ENCODE results near the gene CYP2U1. TPM values are rescaled to one million over a fixed set of nuclear protein-coding genes. Genes with fewer than 3 reads are reported as not detected.

CYP2U1 gene
- total and polyA plus RNA-seq, 7 donors = 0.69 to 16.1 (median 11.9) TPM

GRCh38 chr4:107931775-107932321 is 499 bp downstream of the CYP2U1 start:
- no peak for TF ChIP-seq EP300 (IDR thresholded peaks at IDR 0.05)
- no peak for TF ChIP-seq POLR2AphosphoS5 (IDR thresholded peaks at IDR 0.05)
- no peak for TF ChIP-seq POLR2A (IDR thresholded peaks at IDR 0.05)
- TF ChIP-seq CTCF (IDR thresholded peaks at IDR 0.05) = no peak
- intact Hi-C loops (cut with DNase I) = loop anchor here (1.0 to 2.0 kb wide), 3 partner anchors 57 to 212 kb away; partner anchors contain the start of genes HADH and PAPSS1
- peak overlapping the region; percentile 70 to 80 (median 76) for H3K4me3 ChIP-seq
- peak overlapping the region; percentile 81 to 88 (median 87) for H3K27ac ChIP-seq
- H3K4me1 ChIP-seq = peaks cover 0 to 31% (median 18%) of the 10 kb centered on the region in 4 donors
- WGBS, 2 donors = 1 to 3% methylated on average over 45 of the region's 45 CpGs
- H3K27me3 ChIP-seq = no peaks in the 10 kb centered on the region
- DNase-seq = peak; percentile 72
- no peaks in the 10 kb centered on the region for H3K36me3 ChIP-seq
- no peaks in the 10 kb centered on the region for H3K9me3 ChIP-seq

DNA sequence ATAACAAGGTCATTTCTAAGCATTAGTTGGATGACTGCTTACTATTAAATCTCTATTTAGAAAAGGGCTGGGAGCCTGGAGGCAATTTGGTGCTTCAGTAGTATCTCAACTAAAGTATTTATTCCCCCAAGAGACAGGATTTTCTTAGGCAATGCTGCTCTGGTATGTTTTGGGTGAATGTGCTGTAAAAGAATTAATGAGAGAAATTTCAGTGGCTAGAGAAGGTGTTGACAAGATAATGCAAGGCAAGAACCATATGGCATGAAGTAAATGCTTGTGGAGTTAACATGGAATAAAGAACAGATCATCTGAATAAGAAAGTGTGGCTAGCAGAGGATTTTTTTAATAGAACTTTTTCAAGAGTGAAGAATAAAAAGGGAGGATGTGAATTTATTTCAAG is 3.9 kb downstream of the CYP2U1 start:
- Histone ChIP-seq H3K27ac (no peak overlapping the region), H3K27me3 (no peaks in the 10 kb centered on the region), H3K9me3 (no peaks in the 10 kb centered on the region), H3K4me1 (peaks cover 0 to 31% (median 18%) of the 10 kb centered on the region in 4 donors), H3K36me3 (no peaks in the 10 kb centered on the region), H3K4me3 (no peak overlapping the region)
- intact Hi-C loops (cut with DNase I) = no loop called here
- TF ChIP-seq CTCF (IDR thresholded peaks at IDR 0.05) (no peak), EP300 (IDR thresholded peaks at IDR 0.05) (no peak), POLR2A (IDR thresholded peaks at IDR 0.05) (no peak), POLR2AphosphoS5 (IDR thresholded peaks at IDR 0.05) (no peak)
- no peak for DNase-seq

GRCh38 chr4:107937040-107937439 is 5.7 kb downstream of the CYP2U1 start:
- WGBS, 2 donors = 82 to 86% methylated on average over 2 of the region's 2 CpGs
- no peak overlapping the region for H3K4me3 ChIP-seq
- peaks cover 0 to 24% (median 15%) of the 10 kb centered on the region in 4 donors for H3K4me1 ChIP-seq
- no peaks in the 10 kb centered on the region for H3K27me3 ChIP-seq
- no peak overlapping the region for H3K27ac ChIP-seq
- no peaks in the 10 kb centered on the region for H3K9me3 ChIP-seq
- TF ChIP-seq POLR2AphosphoS5 (IDR thresholded peaks at IDR 0.05) = no peak
- TF ChIP-seq EP300 (IDR thresholded peaks at IDR 0.05) = no peak
- TF ChIP-seq POLR2A (IDR thresholded peaks at IDR 0.05) = no peak
- TF ChIP-seq CTCF (IDR thresholded peaks at IDR 0.05) = no peak
- intact Hi-C loops (cut with DNase I) = no loop called here
- no peak for DNase-seq
- H3K36me3 ChIP-seq = no peaks in the 10 kb centered on the region

- 89 to 96% methylated on average over 1 of the region's 1 CpG for WGBS, 2 donors
- Histone ChIP-seq H3K27me3 (no peaks in the 10 kb centered on the region), H3K4me3 (no peak overlapping the region), H3K4me1 (peaks cover 0 to 2% (median 0%) of the 10 kb centered on the region in 4 donors), H3K27ac (no peak overlapping the region), H3K36me3 (no peaks in the 10 kb centered on the region), H3K9me3 (no peaks in the 10 kb centered on the region)
- intact Hi-C loops (cut with DNase I) = no loop called here
- DNase-seq = no peak
- TF ChIP-seq POLR2AphosphoS5 (IDR thresholded peaks at IDR 0.05) (no peak), POLR2A (IDR thresholded peaks at IDR 0.05) (no peak), CTCF (IDR thresholded peaks at IDR 0.05) (no peak), EP300 (IDR thresholded peaks at IDR 0.05) (no peak)
Observed at GRCh38 chr4:107939307-107939706, 8.0 kb downstream of the CYP2U1 start.

- Histone ChIP-seq H3K4me1 (no peaks in the 10 kb centered on the region), H3K27ac (no peak overlapping the region), H3K9me3 (no peaks in the 10 kb centered on the region), H3K36me3 (peaks cover 0 to 55% (median 15%) of the 10 kb centered on the region in 4 donors), H3K4me3 (no peak overlapping the region), H3K27me3 (no peaks in the 10 kb centered on the region)
- 96 to 99% methylated on average over 3 of the region's 3 CpGs for WGBS, 2 donors
- TF ChIP-seq POLR2AphosphoS5 (IDR thresholded peaks at IDR 0.05) (no peak), POLR2A (IDR thresholded peaks at IDR 0.05) (no peak), CTCF (IDR thresholded peaks at IDR 0.05) (no peak), EP300 (IDR thresholded peaks at IDR 0.05) (no peak)
- intact Hi-C loops (cut with DNase I) = no loop called here
- DNase-seq = no peak
Observed at GRCh38 chr4:107945809-107946208, 14.5 kb downstream of the CYP2U1 start.
